K562 (cell line): ENCODE measurements around the gene MSX1. TPM values are rescaled to one million over a fixed set of nuclear protein-coding genes. Genes with fewer than 3 reads are reported as not detected.

Experiments used
- CBX8 ChIP-seq: fragments of 200-600 bp; sonication (generic); IDR thresholded peaks from 2 replicates; pipeline ENCODE4 v1.6.1; 2012; ENCODE audit warnings: borderline replicate concordance, mixed run types, low read depth, mild to moderate bottlenecking, moderate library complexity, mixed read lengths, low read length, control low read depth, inconsistent platforms; ENCODE audit not compliant: poor library complexity, severe bottlenecking; ENCODE audit errors: extremely low read depth
- EGR1 ChIP-seq: fragments of 450-650 bp; conservative IDR thresholded peaks from 2 replicates; pipeline ENCODE4 v1.6.1; 2017; ENCODE audit warnings: mild to moderate bottlenecking
- EP300 ChIP-seq: IDR thresholded peaks from 2 replicates; pipeline ENCODE4 v1.6.1; 2012; ENCODE audit warnings: low read length, improper control_type of control experiment
- GABPB1 ChIP-seq: sonication (generic); formaldehyde crosslinking; IDR thresholded peaks from 2 replicates; pipeline ENCODE4 v1.8.0; 2022; ENCODE audit warnings: mild to moderate bottlenecking, missing genetic modification reagents
- HDAC1 ChIP-seq, 2 experiments: fragments of 450-650 bp; IDR thresholded peaks; 2 replicates each; pipeline ENCODE4 v1.6.1; 2016 to 2017; ENCODE audit warnings: inconsistent platforms in 1 of 2, mild to moderate bottlenecking in 1 of 2, moderate library complexity in 1 of 2
- L3MBTL2 ChIP-seq: fragments of 450-650 bp; IDR thresholded peaks from 2 replicates; pipeline ENCODE4 v1.6.1; 2016; ENCODE audit warnings: mild to moderate bottlenecking, moderate library complexity
- NFE2L1 ChIP-seq: fragments of 450-650 bp; IDR thresholded peaks from 2 replicates; pipeline ENCODE4 v1.6.1; 2016; ENCODE audit warnings: missing genetic modification characterization, low read depth, mild to moderate bottlenecking, missing compliant biosample characterization, moderate library complexity, borderline replicate concordance
- RCOR1 ChIP-seq, 2 experiments: IDR thresholded peaks; 2 replicates each; pipeline ENCODE4 v1.6.1; 2012; ENCODE audit warnings: low read depth in 2 of 2, low read length in 2 of 2, borderline replicate concordance in 1 of 2, improper control_type of control experiment in 1 of 2
- polyA plus RNA-seq, 8 experiments: library from polyadenylated mRNA; depleted of rRNA in 4 of 8; stranded (reverse) in 5 of 8; unstranded in 3 of 8; fragments of >200 nt; fragmentation: Nextera tagmentation in 2 of 8; fragmentation: Illumina TruSeq in 1 of 8; extraction: Ambion mirVana in 2 of 8; extraction: Trizol in 1 of 8; gene quantifications; 2 replicates each; pipeline versions ENCODE4 v1.2.1 to v1.2.3, GENCODE V29; 2011 to 2014; ENCODE audit warnings: inconsistent platforms in 1 of 8, missing spikeins in 1 of 8
- total RNA-seq, 7 experiments: library from RNA; depleted of rRNA in 6 of 7; stranded (reverse); fragments of >200 nt in 6 of 7; fragmentation: Illumina TruSeq in 2 of 7; extraction: Trizol in 2 of 7; gene quantifications; 2 replicates each; pipeline versions ENCODE4 v1.2.1 to v1.2.3, GENCODE V29; 2011 to 2021; ENCODE audit warnings: low replicate concordance in 1 of 7
- TF ChIP-seq, protein P1 (sequence below), 2 experiments: IDR thresholded peaks; 2 replicates each; pipeline ENCODE4 v1.6.1; 2011; ENCODE audit warnings: borderline replicate concordance in 1 of 2, control low read depth in 1 of 2, low read depth in 1 of 2, low read length in 1 of 2, mild to moderate bottlenecking in 1 of 2, mixed read lengths in 1 of 2, moderate library complexity in 1 of 2; ENCODE audit not compliant: insufficient read depth in 1 of 2, insufficient read length in 1 of 2, poor library complexity in 1 of 2, severe bottlenecking in 1 of 2; ENCODE audit errors: extremely low read depth in 1 of 2
- TF ChIP-seq, protein P2 (sequence below), 3 experiments: fragments of 200-800 bp in 1 of 3; fragments of 250-450 bp in 1 of 3; fragments of 450-650 bp in 1 of 3; sonication (Bioruptor Pico) in 1 of 3; sonication (Bioruptor generic) in 1 of 3; formaldehyde crosslinking in 1 of 3; IDR thresholded peaks; 2 replicates each; pipeline versions ENCODE4 v1.6.1 to v1.8.0; 2016 to 2022; ENCODE audit warnings: mild to moderate bottlenecking in 2 of 3, missing genetic modification characterization in 2 of 3, missing compliant biosample characterization in 1 of 3, moderate library complexity in 1 of 3
- TF ChIP-seq, protein P3 (sequence below): sonication (generic); formaldehyde crosslinking; IDR thresholded peaks from 2 replicates; pipeline ENCODE4 v1.8.0; 2023; ENCODE audit warnings: mild to moderate bottlenecking, missing genetic modification reagents
- TF ChIP-seq, protein P4 (sequence below): sonication (generic); formaldehyde crosslinking; IDR thresholded peaks from 2 replicates; pipeline ENCODE4 v1.8.1; 2023; ENCODE audit warnings: mild to moderate bottlenecking, missing genetic modification reagents, moderate library complexity
- TF ChIP-seq, protein P5 (sequence below), 2 experiments: IDR thresholded peaks; 2 replicates each; pipeline ENCODE4 v1.6.1; 2012; ENCODE audit warnings: improper control_type of control experiment in 2 of 2, low read depth in 2 of 2, low read length in 2 of 2, borderline replicate concordance in 1 of 2

The MSX1 gene
- total and polyA plus RNA-seq, 9 of the 15 experiments (the other 6 are each of a cell fraction or from before 2014, with no cell fraction given): 1.3 to 6.3 (median 2.3) TPM

DNA sequence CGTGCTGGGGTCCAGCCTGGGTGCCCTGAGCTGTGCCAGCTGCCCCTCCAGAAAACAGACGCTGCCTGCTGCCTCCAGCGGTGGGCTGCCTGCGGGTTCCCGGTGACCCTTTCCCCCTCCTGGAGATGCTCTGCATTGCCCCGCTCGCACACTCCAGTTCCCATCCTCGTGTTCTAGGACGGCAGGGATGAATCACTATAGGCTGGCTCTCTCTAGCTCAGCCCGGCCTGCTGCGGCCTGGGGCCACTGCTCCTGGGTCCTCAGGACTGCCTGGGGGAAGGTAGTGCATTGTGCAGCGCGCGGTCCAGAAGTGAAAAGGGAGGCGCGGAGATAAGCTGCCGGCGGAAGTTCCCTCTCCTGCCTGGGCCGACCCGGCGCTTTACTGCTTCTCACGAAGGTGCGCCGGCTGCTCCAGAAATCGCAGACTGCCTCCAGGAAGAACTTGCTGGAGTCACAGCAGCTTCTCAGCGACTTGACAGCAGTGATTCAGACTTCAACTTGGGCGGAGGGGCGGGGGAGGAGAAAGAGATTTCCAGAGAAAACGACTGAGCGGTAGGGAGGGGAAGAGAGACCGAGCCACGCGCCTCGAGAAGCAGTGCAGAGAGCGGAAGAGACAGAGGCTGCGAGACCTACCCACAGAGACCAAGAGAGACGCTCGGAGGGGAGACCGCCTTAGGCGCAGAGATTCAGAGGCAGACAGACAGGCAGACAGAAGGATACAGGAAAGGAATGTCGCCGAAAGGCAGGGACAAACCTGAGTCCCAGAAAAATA, 6.7 kb upstream of the MSX1 start (continued):
- TF ChIP-seq, protein P1, sequence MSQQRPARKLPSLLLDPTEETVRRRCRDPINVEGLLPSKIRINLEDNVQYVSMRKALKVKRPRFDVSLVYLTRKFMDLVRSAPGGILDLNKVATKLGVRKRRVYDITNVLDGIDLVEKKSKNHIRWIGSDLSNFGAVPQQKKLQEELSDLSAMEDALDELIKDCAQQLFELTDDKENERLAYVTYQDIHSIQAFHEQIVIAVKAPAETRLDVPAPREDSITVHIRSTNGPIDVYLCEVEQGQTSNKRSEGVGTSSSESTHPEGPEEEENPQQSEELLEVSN (IDR thresholded peaks at IDR 0.05; ENCODE audit: borderline replicate concordance in 1 of 2, extremely low read depth in 1 of 2, insufficient read depth in 1 of 2, insufficient read length in 1 of 2, low read depth in 1 of 2, low read length in 1 of 2, poor library complexity in 1 of 2, severe bottlenecking in 1 of 2): peak in 1 of 2 experiments; percentile 5
- TF ChIP-seq GABPB1 (0 out of 2 replicates have a peak, but pooled peaks have one; percentile 23), L3MBTL2 (peak; percentile 71), RCOR1 (IDR thresholded peaks at IDR 0.05; ENCODE audit: borderline replicate concordance in 1 of 2, low read depth in 2 of 2, low read length in 2 of 2) (peak in 1 of 2 experiments; percentile 62; a peak in 1 of 4 replicates), HDAC1 (IDR thresholded peaks at IDR 0.05) (peak in 1 of 2 experiments; percentile 46; a peak in 1 of 4 replicates), EP300 (no peak), NFE2L1 (tag) (no peak), EGR1 (peak; percentile 16; the same call in 1 of the 2 replicates), CBX8 (no peak)
- TF ChIP-seq, protein P2, sequence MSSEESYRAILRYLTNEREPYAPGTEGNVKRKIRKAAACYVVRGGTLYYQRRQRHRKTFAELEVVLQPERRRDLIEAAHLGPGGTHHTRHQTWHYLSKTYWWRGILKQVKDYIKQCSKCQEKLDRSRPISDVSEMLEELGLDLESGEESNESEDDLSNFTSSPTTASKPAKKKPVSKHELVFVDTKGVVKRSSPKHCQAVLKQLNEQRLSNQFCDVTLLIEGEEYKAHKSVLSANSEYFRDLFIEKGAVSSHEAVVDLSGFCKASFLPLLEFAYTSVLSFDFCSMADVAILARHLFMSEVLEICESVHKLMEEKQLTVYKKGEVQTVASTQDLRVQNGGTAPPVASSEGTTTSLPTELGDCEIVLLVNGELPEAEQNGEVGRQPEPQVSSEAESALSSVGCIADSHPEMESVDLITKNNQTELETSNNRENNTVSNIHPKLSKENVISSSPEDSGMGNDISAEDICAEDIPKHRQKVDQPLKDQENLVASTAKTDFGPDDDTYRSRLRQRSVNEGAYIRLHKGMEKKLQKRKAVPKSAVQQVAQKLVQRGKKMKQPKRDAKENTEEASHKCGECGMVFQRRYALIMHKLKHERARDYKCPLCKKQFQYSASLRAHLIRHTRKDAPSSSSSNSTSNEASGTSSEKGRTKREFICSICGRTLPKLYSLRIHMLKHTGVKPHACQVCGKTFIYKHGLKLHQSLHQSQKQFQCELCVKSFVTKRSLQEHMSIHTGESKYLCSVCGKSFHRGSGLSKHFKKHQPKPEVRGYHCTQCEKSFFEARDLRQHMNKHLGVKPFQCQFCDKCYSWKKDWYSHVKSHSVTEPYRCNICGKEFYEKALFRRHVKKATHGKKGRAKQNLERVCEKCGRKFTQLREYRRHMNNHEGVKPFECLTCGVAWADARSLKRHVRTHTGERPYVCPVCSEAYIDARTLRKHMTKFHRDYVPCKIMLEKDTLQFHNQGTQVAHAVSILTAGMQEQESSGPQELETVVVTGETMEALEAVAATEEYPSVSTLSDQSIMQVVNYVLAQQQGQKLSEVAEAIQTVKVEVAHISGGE (CRISPR knock-in tag; IDR thresholded peaks at IDR 0.05): peak in 1 of 3 experiments; percentile 77; a peak in 2 of 6 replicates
- TF ChIP-seq, protein P3, sequence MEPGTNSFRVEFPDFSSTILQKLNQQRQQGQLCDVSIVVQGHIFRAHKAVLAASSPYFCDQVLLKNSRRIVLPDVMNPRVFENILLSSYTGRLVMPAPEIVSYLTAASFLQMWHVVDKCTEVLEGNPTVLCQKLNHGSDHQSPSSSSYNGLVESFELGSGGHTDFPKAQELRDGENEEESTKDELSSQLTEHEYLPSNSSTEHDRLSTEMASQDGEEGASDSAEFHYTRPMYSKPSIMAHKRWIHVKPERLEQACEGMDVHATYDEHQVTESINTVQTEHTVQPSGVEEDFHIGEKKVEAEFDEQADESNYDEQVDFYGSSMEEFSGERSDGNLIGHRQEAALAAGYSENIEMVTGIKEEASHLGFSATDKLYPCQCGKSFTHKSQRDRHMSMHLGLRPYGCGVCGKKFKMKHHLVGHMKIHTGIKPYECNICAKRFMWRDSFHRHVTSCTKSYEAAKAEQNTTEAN (CRISPR knock-in tag): no peak
- TF ChIP-seq, protein P4, sequence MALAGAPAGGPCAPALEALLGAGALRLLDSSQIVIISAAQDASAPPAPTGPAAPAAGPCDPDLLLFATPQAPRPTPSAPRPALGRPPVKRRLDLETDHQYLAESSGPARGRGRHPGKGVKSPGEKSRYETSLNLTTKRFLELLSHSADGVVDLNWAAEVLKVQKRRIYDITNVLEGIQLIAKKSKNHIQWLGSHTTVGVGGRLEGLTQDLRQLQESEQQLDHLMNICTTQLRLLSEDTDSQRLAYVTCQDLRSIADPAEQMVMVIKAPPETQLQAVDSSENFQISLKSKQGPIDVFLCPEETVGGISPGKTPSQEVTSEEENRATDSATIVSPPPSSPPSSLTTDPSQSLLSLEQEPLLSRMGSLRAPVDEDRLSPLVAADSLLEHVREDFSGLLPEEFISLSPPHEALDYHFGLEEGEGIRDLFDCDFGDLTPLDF (CRISPR knock-in tag): no peak
- TF ChIP-seq, protein P5, sequence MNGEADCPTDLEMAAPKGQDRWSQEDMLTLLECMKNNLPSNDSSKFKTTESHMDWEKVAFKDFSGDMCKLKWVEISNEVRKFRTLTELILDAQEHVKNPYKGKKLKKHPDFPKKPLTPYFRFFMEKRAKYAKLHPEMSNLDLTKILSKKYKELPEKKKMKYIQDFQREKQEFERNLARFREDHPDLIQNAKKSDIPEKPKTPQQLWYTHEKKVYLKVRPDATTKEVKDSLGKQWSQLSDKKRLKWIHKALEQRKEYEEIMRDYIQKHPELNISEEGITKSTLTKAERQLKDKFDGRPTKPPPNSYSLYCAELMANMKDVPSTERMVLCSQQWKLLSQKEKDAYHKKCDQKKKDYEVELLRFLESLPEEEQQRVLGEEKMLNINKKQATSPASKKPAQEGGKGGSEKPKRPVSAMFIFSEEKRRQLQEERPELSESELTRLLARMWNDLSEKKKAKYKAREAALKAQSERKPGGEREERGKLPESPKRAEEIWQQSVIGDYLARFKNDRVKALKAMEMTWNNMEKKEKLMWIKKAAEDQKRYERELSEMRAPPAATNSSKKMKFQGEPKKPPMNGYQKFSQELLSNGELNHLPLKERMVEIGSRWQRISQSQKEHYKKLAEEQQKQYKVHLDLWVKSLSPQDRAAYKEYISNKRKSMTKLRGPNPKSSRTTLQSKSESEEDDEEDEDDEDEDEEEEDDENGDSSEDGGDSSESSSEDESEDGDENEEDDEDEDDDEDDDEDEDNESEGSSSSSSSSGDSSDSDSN (IDR thresholded peaks at IDR 0.05; ENCODE audit: borderline replicate concordance in 1 of 2, low read depth in 2 of 2, low read length in 2 of 2): peak in 1 of 2 experiments; percentile 70; a peak in 1 of 4 replicates
